ENCODE data around the gene P2RY12. TPM values are rescaled to one million over a fixed set of nuclear protein-coding genes. Genes with fewer than 3 reads are reported as not detected.

P2RY12 gene
- total RNA-seq, 4 donors from 2014 or later, result 5.2 to 8.3 (median 7.0) TPM

GRCh38 chr3:151320131-151320530 is 64.4 kb downstream of the P2RY12 start:
- no peak for DNase-seq (ENCODE audit: low spot score)
- ATAC-seq (ENCODE audit: low FRiP score), result no peak
- no peak for TF ChIP-seq CTCF (IDR thresholded peaks at IDR 0.05)

GRCh38 chr3:151319628-151320027 is 64.9 kb downstream of the P2RY12 start:
- TF ChIP-seq CTCF (IDR thresholded peaks at IDR 0.05), result no peak
- DNase-seq (ENCODE audit: low spot score) (no peak), ATAC-seq (ENCODE audit: low FRiP score) (peak; percentile 64)

GRCh38 chr3:151318991-151319390 is 65.6 kb downstream of the P2RY12 start:
- DNase-seq (ENCODE audit: low spot score), result no peak
- no peak for TF ChIP-seq CTCF (IDR thresholded peaks at IDR 0.05)
- ATAC-seq (ENCODE audit: low FRiP score), result no peak

GRCh38 chr3:151318313-151318712 is 66.2 kb downstream of the P2RY12 start:
- no peak for ATAC-seq (ENCODE audit: low FRiP score)
- DNase-seq (ENCODE audit: low spot score), result no peak
- no peak for TF ChIP-seq CTCF (IDR thresholded peaks at IDR 0.05)

- ATAC-seq (ENCODE audit: low FRiP score) (peak; percentile 42), DNase-seq (ENCODE audit: low spot score) (no peak)
- no peak for TF ChIP-seq CTCF (IDR thresholded peaks at IDR 0.05)
Measured at GRCh38 chr3:151316267-151316991, 68.1 kb downstream of the P2RY12 start, which contains the start of gene GPR87. GPR87 (minus strand) TSS chr3:151316820; CDS start chr3:151300100, 16,720 bp downstream.

- no peak for DNase-seq (ENCODE audit: low spot score)
- ATAC-seq (ENCODE audit: low FRiP score), result no peak
- TF ChIP-seq CTCF (IDR thresholded peaks at IDR 0.05), result no peak
Measured at GRCh38 chr3:151315846-151316245, 68.7 kb downstream of the P2RY12 start.

GRCh38 chr3:151315136-151315535 is 69.4 kb downstream of the P2RY12 start:
- TF ChIP-seq CTCF (IDR thresholded peaks at IDR 0.05), result no peak
- ATAC-seq (ENCODE audit: low FRiP score) (no peak), DNase-seq (ENCODE audit: low spot score) (no peak)
